ENCODE measurements around the gene PPL. TPM values are rescaled to one million over a fixed set of nuclear protein-coding genes. Genes with fewer than 3 reads are reported as not detected.

PPL gene
- total RNA-seq, 1 donor = 0.86 TPM

- no peak overlapping the region for H3K4me3 ChIP-seq (ENCODE audit: low read depth, low read length)
- TF ChIP-seq, protein P1, sequence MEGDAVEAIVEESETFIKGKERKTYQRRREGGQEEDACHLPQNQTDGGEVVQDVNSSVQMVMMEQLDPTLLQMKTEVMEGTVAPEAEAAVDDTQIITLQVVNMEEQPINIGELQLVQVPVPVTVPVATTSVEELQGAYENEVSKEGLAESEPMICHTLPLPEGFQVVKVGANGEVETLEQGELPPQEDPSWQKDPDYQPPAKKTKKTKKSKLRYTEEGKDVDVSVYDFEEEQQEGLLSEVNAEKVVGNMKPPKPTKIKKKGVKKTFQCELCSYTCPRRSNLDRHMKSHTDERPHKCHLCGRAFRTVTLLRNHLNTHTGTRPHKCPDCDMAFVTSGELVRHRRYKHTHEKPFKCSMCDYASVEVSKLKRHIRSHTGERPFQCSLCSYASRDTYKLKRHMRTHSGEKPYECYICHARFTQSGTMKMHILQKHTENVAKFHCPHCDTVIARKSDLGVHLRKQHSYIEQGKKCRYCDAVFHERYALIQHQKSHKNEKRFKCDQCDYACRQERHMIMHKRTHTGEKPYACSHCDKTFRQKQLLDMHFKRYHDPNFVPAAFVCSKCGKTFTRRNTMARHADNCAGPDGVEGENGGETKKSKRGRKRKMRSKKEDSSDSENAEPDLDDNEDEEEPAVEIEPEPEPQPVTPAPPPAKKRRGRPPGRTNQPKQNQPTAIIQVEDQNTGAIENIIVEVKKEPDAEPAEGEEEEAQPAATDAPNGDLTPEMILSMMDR (IDR thresholded peaks at IDR 0.05; ENCODE audit: insufficient read depth, low read depth, low read length) = no peak
- peak; percentile 43 for DNase-seq (ENCODE audit: low read depth)
These were observed 1.7 kb upstream of the PPL start for GRCh38 chr16:4938683-4939030.

- TF ChIP-seq, protein P1 (IDR thresholded peaks at IDR 0.05; ENCODE audit: insufficient read depth, low read depth, low read length) = no peak
- H3K4me3 ChIP-seq (ENCODE audit: low read depth, low read length) = no peak overlapping the region
- no peak for DNase-seq (ENCODE audit: low read depth)
These were observed 1.1 kb upstream of the PPL start for GRCh38 chr16:4937782-4938682.

- TF ChIP-seq, protein P1 (IDR thresholded peaks at IDR 0.05; ENCODE audit: insufficient read depth, low read depth, low read length) = peak; percentile 16
- DNase-seq (ENCODE audit: low read depth) = no peak
- peak overlapping the region; percentile 61 for H3K4me3 ChIP-seq (ENCODE audit: low read depth, low read length)
These were observed 562 bp downstream of the PPL start for GRCh38 chr16:4936181-4936990.

GRCh38 chr16:4935241-4935855 lies 1.6 kb downstream of the PPL start:
- H3K4me3 ChIP-seq (ENCODE audit: low read depth, low read length) = no peak overlapping the region
- DNase-seq (ENCODE audit: low read depth) = peak; percentile 83
- TF ChIP-seq, protein P1 (IDR thresholded peaks at IDR 0.05; ENCODE audit: insufficient read depth, low read depth, low read length) = no peak

GRCh38 chr16:4934591-4934990 lies 2.4 kb downstream of the PPL start:
- TF ChIP-seq, protein P1 (IDR thresholded peaks at IDR 0.05; ENCODE audit: insufficient read depth, low read depth, low read length) = no peak
- H3K4me3 ChIP-seq (ENCODE audit: low read depth, low read length) = no peak overlapping the region
- DNase-seq (ENCODE audit: low read depth) = no peak

DNA sequence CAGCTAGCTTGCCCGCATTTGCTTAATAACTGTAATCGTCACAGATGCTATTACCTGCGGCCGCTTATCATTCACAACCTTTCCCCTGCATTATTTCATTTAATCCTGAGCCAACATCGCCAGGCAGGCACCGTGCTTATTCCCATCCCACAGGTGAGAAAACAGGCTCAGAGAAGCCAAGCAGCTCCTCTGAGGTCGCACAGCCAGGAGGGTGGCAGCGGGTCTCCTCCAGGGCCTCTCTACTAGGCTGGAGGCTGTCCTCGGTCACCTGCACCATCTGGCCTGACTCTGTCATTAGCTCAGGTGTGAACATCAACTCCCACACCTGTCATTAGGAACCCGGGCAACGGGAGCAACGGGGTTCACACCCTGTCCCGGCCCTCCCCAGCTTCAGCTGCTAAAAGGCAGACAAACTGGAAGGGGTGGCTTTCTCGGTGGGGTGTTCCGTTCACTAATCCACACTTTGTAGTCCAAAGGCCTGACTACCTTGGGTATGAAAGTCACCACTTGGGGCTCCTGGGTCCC lies 3.0 kb downstream of the PPL start:
- H3K4me3 ChIP-seq (ENCODE audit: low read depth, low read length) = no peak overlapping the region
- TF ChIP-seq, protein P1 (IDR thresholded peaks at IDR 0.05; ENCODE audit: insufficient read depth, low read depth, low read length) = no peak
- DNase-seq (ENCODE audit: low read depth) = no peak

All from fibroblast of villous mesenchyme (primary cell).